DND-41 (cell line): ENCODE results near the gene RALGDS.

ENCODE experiments used
- CTCF ChIP-seq: IDR thresholded peaks from 2 replicates; pipeline ENCODE4 v1.5.1; 2012; ENCODE audit warnings: borderline replicate concordance, low read length, moderate library complexity, mild to moderate bottlenecking; ENCODE audit not compliant: poor library complexity, severe bottlenecking; ENCODE audit errors: extremely low read depth
- EZH2 ChIP-seq: IDR thresholded peaks from 3 replicates; pipeline ENCODE4 v1.6.1; 2012; ENCODE audit warnings: borderline replicate concordance, low read depth, mild to moderate bottlenecking, moderate library complexity, low read length, inconsistent platforms; ENCODE audit not compliant: severe bottlenecking

GRCh38 chr9:133118568-133118967 lies 2.5 kb downstream of the RALGDS start:
- TF ChIP-seq CTCF (no peak), EZH2 (no peak)
